GM18858 (cell line): ENCODE measurements around the gene TIMP1.

Source experiments
- ATAC-seq: cut with Tn5 transposase; IDR thresholded peaks from one replicate; pipeline ENCODE4 v1.9.1; 2021; ENCODE audit not compliant: unreplicated experiment

The TIMP1 gene

DNA sequence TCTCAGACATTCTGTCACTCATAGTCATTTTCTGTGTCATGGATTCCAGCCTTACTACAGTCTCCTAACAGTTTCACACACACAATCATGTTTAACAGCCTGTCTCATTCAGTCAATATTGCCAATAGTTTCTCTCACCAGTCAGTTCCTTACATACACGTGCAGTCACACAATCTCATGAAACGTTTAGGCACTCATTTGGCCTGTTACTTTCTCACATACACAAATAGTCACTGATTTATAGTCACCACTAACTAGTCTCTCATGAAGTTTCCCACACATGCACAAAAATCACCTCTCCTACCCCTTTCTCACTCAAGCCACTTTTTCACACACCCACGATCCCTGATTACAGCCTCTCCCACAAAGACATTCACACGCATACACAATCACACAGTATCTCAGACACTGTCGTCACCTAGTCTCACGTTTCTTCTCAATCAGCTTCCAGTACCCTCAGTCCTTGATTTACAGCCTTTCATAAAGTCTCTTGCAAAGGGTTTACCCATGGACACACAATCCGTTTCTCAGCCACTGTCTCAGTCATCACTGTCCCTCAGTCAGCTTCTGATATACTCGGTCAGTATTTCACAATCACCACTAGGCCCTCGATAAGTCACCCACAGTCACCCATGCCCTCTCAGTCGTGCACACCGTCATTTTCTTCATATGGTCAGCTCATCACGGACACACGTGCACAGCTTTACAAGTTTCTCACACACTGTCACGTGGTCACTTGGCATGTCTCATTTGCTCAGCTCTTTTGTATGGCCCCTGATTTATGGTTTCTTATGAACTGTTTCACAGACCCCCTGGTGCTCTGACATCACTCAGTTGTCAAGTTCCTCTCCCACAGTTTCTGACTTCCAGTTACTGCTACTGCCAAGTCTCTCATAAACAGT, 51.7 kb downstream of the TIMP1 start:
- ATAC-seq: no peak

DNA sequence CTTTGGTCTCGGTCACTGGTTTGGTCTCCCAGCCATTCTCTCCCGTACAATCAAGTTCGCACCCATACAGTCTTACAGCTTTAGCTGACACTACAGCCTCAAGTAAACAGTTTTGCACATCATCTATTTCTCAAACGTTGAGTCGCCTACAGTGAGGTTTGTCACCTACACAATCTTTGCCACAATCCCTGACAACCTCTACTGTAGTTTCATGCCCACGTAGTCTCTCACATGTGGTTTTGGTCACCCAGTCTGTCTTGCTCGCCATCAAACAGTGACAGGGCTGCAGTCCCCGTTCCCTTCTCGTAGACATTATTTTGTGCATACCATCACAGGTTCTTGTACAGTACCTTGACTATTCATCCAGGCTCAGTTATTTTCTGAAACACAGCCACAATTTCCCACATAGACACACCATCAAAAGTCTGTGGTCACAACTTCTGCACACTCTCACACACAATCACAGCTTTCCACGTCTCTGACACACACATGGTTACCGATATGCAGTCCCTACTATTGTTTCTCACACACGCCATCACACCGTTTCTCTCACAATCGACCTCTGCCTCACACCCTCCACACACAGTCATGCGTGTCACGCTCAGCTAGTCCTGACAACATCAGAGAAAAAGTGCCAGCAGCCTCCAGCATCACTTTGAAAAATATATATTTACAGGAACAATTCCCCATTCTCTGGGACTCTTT, 52.8 kb downstream of the TIMP1 start:
- ATAC-seq: no peak
